Kidney capillary endothelial cell (primary cell): ENCODE results near the gene CORO6.
A peak's percentile ranks its signal among the peaks of the same experiment; 100 is the strongest.
"Not testable (repeated sequence)": the region's sequence is repeated elsewhere in the genome, so short reads cannot be mapped to it uniquely, and the experiment has no call there.

ENCODE experiments used
- DNase-seq: peaks from one replicate; pipeline ENCODE4 v3.0.0-alpha.2; 2018; ENCODE audit warnings: low spot score

Gene CORO6

GRCh38 chr17:29622337-29623282, at the start of gene CORO6:
Gene CORO6 (minus strand): TSS chr17:29622912. CDS start chr17:29621421, 1,491 bp downstream.
- DNase-seq, result no peak

- DNase-seq, result no peak
These were observed 48.9 kb upstream of the CORO6 start for GRCh38 chr17:29671661-29672060.

- DNase-seq, result no peak
These were observed 46.6 kb upstream of the CORO6 start for GRCh38 chr17:29669266-29669665.

GRCh38 chr17:29667969-29668368, 45.3 kb upstream of the CORO6 start:
- DNase-seq, result no peak

- no peak for DNase-seq
These were observed 42.7 kb upstream of the CORO6 start for GRCh38 chr17:29665481-29665810.

GRCh38 chr17:29664743-29665480, 42.2 kb upstream of the CORO6 start:
- DNase-seq, result peak; percentile 94

- no peak for DNase-seq
These were observed 40.4 kb upstream of the CORO6 start for GRCh38 chr17:29663155-29663554.

GRCh38 chr17:29661213-29661612, 38.5 kb upstream of the CORO6 start:
- DNase-seq, result no peak

- no peak for DNase-seq
These were observed 36.4 kb upstream of the CORO6 start for GRCh38 chr17:29659155-29659554.

- DNase-seq, result no peak
These were observed 32.6 kb upstream of the CORO6 start for GRCh38 chr17:29655323-29655722.

- no peak for DNase-seq
These were observed 31.4 kb upstream of the CORO6 start for GRCh38 chr17:29653995-29654714.

- DNase-seq, result no peak
These were observed 30.3 kb upstream of the CORO6 start for GRCh38 chr17:29652976-29653375.

GRCh38 chr17:29651913-29652312, 29.2 kb upstream of the CORO6 start:
- not testable (repeated sequence) for DNase-seq

GRCh38 chr17:29650396-29650795, 27.7 kb upstream of the CORO6 start:
- no peak for DNase-seq

- no peak for DNase-seq
These were observed 26.6 kb upstream of the CORO6 start for GRCh38 chr17:29649359-29649758.

- DNase-seq, result no peak
These were observed 25.3 kb upstream of the CORO6 start for GRCh38 chr17:29648005-29648404.

- no peak for DNase-seq
These were observed 22.9 kb upstream of the CORO6 start for GRCh38 chr17:29645515-29646051.

- DNase-seq, result no peak
These were observed 21.1 kb upstream of the CORO6 start for GRCh38 chr17:29643817-29644160.

GRCh38 chr17:29642171-29642611, 19.5 kb upstream of the CORO6 start:
- DNase-seq, result no peak

- DNase-seq, result peak; percentile 60
These were observed 18.4 kb upstream of the CORO6 start for GRCh38 chr17:29640981-29641642.

GRCh38 chr17:29640413-29640812, 17.7 kb upstream of the CORO6 start:
- DNase-seq, result peak; percentile 46

GRCh38 chr17:29633886-29634285, 11.2 kb upstream of the CORO6 start:
- no peak for DNase-seq
